Stimulated activated CD4-positive, alpha-beta T cell treated with anti-CD3 and anti-CD28 coated beads, TNF-alpha, amount 100 ng/mL, for 1 hour (primary cell): Measurements from ENCODE around the gene MPV17L.
"Not testable (repeated sequence)": the region's sequence is repeated elsewhere in the genome, so short reads cannot be mapped to it uniquely, and the experiment has no call there.

ENCODE experiments used
- DNase-seq, 3 donors: peaks; one replicate each; pipeline ENCODE4 v3.0.0-alpha.2; 2020; ENCODE audit warnings: low read depth in 3 of 3, low spot score in 1 of 3

The MPV17L gene

DNA sequence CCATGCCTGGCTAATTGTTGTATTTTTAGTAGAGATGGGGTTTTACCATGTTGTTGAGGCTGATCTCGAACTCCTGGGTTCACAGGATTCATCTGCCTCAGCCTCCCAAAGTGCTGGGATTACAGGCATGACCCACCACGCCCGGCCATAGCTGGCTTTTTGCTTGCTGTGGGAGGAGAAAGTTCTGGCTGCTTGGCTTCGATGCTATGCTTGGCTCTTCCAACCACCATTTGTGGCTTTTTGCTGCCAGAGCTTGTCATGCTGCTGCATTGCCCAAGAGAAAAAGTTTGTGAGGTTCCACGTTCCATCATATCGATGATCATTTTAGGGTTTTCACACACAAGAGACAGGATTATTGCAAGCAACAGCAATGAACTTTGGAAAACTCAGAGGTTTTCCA, 55.1 kb downstream of the MPV17L start:
- no peak for DNase-seq

DNA sequence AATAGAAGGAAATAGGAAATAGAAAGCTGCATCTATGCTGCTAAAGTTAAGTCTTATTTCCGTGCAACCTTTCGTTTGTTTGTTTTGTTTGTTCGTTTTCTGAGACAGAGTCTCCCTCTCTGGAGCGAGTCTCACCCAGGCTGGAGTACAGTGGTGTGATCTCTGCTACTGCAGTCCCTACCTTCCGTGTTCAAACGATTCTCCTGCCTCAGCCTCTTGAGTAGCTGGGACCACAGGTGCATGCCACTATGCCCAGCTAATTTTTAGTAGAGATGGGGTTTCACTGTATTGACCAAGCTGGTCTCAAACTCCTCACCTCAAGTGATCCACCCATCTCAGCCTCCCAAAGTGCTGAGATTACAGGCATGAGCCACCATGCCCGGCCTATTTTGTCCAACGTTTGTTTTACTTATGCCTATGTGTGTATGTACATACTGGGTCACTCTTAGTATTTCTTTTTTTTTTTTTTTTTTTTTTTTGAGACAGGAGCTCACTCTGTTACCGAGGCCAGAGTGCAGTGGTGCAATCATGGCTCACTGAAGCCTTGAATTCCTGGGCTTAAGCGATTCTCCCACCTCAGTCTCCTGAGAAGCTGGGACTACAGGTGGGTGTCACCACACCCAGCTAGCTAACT, 55.7 kb downstream of the MPV17L start:
- no peak for DNase-seq

DNA sequence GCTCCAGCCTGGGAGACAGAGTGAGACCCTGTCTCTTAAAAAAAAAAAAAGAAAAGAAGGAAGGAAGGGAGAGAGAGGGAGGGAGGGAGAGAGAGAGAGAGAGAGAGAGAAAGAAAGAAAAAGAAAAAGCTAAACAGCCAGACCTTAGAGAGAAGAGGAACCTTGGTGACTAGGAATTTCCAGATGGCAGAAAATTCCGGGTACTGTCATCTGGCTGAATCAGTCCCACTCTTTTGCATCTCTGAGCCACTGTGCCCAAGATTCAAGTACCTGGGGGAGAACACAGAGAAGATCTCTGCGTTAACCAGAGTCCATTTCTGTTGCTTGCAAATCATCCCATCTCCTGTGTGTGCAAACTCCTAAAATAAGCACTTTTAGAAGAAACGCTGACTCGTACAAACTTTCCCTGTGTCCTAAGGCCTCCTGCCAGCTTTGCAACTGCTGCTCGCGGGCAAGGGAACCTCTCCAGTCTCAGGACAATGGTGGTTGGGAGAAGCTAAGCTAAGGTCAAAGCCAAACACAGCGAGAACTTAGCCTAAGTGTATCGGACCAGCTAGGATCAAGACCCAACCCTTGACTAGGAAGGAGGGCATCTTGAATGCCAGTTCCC, 56.8 kb downstream of the MPV17L start:
- DNase-seq = no peak

DNA sequence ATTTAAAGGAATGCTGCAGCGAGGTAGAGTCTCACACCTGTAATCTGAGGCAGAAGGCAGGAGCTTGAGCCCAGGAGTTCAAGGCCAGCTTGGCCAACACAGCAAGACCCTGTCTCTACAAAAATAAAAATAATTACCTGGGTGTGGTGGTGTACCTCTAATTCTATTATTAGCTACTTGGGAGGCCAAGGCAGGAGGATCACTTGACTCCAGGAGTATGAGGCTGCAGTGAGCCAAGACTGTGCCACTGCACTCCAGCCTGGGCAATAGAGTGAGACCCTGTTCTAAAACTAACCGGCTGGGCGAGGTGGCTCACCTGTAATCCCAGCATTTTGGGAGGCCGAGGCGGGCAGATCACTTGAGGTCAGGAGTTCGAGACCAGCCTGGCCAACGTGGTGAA, 57.7 kb downstream of the MPV17L start:
- DNase-seq = not testable (repeated sequence)

DNA sequence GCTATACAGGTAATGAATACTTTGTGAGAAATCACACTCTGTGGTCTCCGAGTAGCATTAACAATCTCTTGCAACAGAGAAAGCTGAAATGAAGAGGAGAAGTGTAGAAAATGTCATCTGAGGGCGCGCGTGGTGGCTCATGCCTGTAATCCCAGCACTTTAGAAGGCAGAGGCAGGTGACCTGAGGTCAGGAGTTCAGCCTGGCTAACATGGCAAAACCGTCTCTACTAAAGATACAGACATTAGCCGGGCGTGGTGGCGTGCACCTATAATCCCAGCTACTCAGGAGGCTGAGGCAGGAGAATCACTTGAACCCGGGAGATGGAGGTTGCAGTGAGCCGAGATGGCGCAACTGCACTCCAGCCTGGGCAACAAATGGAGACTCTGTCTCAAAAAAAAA, 59.4 kb downstream of the MPV17L start:
- not testable (repeated sequence) for DNase-seq

DNA sequence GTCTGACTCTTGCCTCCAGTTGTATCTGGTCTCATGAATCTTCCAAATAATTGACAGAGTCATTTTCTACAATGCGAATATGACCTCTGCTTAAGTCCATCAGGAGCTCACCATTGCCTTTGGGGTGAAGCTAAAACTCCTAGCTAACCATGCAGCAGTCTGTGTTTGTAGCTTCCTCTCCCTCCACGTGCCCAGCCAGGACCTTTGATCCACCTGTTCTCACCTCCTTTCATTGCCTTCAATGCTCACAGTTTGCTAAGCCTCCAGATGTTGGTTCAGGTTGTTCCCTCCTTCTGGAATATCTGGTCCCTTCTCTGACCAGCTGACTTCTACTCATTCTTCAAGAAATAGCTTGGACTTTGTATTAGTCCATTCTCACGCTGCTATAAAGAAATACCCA, 61.8 kb downstream of the MPV17L start:
- no peak for DNase-seq

DNA sequence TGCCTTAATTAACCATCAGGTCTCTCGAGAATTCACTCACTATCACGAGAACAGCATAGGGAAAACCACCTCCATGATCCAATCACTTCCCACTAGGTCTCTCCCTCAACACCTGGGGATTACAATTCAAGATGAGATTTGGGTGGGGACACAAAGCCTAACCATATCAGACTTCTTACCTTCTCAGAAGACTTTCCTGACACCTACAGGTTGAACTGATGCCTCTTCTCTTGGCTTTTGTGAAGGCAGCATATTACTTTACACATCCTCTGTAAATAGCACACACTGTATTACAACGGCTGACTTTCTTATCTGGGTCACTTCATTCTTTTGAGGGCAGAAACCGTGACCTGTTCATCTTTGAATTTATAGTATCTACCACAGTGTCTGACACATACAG, 62.4 kb downstream of the MPV17L start:
- no peak for DNase-seq

DNA sequence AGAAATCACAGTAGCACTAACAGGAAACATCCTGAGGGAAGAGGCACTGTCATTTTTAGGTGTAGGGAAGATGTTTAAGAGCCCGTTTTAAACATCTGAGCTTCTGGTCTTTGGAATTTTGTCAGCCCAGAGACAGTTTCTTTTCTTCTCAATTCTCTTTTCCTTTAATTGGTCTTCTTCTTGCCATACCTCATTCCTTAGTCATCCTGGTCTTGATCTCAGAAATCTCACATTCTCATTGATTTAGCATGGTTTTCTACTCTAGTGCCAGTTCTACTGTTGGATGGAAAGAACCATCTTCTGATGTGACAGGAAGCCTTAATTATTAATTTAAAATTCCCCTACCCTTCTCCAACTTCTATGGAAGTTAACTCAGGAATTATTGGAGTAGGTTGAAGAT, 64.2 kb downstream of the MPV17L start:
- no peak for DNase-seq

DNA sequence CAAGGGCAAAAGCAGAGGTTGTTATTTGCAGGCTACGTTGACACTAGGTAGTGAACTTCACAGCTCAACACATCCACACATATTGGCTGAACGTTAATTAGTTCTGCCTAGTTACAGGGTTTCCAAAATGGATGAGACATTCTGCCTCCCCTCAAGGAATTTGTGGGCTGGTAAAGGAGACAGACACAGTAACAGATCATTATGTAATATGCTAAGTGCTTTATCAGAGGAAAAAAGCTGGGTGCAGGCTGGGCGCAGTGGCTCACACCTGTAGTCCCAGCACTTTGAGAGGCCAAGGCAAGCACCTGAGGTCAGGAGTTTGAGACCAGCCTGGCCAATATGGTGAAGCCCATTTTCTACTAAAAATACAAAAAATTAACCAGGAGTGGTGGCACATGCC, 65.0 kb downstream of the MPV17L start:
- no peak for DNase-seq

DNA sequence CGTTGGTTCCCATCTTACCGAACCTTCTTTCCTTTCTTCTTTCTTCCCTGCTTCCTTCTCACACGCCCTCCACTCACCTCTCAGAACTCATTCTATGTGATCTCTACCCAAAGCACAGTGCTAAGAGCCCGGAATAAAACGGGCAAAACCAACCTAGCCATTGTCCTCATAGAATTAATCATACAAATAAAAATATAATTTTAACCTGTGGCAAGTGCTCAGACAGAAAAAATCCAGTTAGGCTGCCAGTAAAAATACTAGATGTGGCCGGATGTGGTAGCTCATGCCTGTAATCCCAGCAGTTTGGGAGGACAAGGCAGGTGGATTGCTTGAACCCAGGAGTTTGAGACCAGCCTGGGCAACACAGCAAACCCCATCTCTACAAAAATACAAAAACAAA, 65.8 kb downstream of the MPV17L start:
- DNase-seq = no peak
